Colonic mucosa (tissue), 4 donors: ENCODE results near the gene CCDC50. TPM values are rescaled to one million over a fixed set of nuclear protein-coding genes. Genes with fewer than 3 reads are reported as not detected.

Source experiments
- DNase-seq: peaks from one replicate; pipeline ENCODE4 v3.0.0-alpha.2; 2020
- H3K27ac ChIP-seq: fragments of 200-600 bp; one replicate; pipeline ENCODE4 v1.8.0; 2021
- H3K27me3 ChIP-seq: fragments of 200-600 bp; one replicate; pipeline ENCODE4 v1.8.0; 2021
- H3K36me3 ChIP-seq: fragments of 200-600 bp; one replicate; pipeline ENCODE4 v1.8.0; 2021
- H3K4me1 ChIP-seq: fragments of 200-600 bp; one replicate; pipeline ENCODE4 v1.8.0; 2021; ENCODE audit warnings: mild to moderate bottlenecking
- H3K4me3 ChIP-seq: fragments of 200-600 bp; one replicate; pipeline ENCODE4 v1.8.0; 2021
- H3K9ac ChIP-seq, 2 donors: one replicate each; pipeline ENCODE4 v1.7.0; 2013; ENCODE audit warnings: control low read depth in 2 of 2, low read depth in 2 of 2, low read length in 2 of 2
- H3K9me3 ChIP-seq: fragments of 200-600 bp; one replicate; pipeline ENCODE4 v1.8.0; 2021
- CTCF ChIP-seq: fragments of 200-600 bp; IDR thresholded peaks from one replicate; pipeline ENCODE4 v1.8.0; 2022; ENCODE audit warnings: antibody characterized with exemption, mild to moderate bottlenecking
- intact Hi-C: fragments of 100-400 bp; cut with DNase I; formaldehyde crosslinking; loops from one replicate; pipeline ENCODE4 v1.14.1; 2022
- total RNA-seq, 2 donors: library from RNA; stranded (reverse); fragmentation: NEBNext Ultra II Directional in 1 of 2; extraction: Animal tissue kit (Norgen Biotek cat#: 25700) in 1 of 2; gene quantifications; one replicate each; pipeline ENCODE4 v1.2.1, GENCODE V29; 2021
- donor health status: healthy.
- donor health status: DM: no; HTN: no; CAD: no.
- donor health status: DM: no; HTN: no; CAD: no.

CCDC50 gene
- total RNA-seq, 2 donors from 2014 or later = 33.4 to 53.3 TPM

- no peaks in the 10 kb centered on the region for H3K27me3 ChIP-seq
- no peak for DNase-seq
- no peak overlapping the region for H3K27ac ChIP-seq
- no peak overlapping the region for H3K9ac ChIP-seq
- H3K9me3 ChIP-seq = no peaks in the 10 kb centered on the region
- no peak for TF ChIP-seq CTCF
- no peaks in the 10 kb centered on the region for H3K36me3 ChIP-seq
- no peaks in the 10 kb centered on the region for H3K4me1 ChIP-seq
- intact Hi-C loops = no loop called here
- no peak overlapping the region for H3K4me3 ChIP-seq
These were observed 28.8 kb upstream of the CCDC50 start for GRCh38 chr3:191300422-191300821.

GRCh38 chr3:191301017-191301416, 28.2 kb upstream of the CCDC50 start:
- TF ChIP-seq CTCF = no peak
- Histone ChIP-seq H3K4me3 (no peak overlapping the region), H3K4me1 (no peaks in the 10 kb centered on the region), H3K36me3 (no peaks in the 10 kb centered on the region), H3K27me3 (no peaks in the 10 kb centered on the region), H3K27ac (no peak overlapping the region), H3K9ac (no peak overlapping the region), H3K9me3 (no peaks in the 10 kb centered on the region)
- intact Hi-C loops = no loop called here
- DNase-seq = no peak

GRCh38 chr3:191301782-191302411, 27.3 kb upstream of the CCDC50 start:
- TF ChIP-seq CTCF = no peak
- intact Hi-C loops = no loop called here
- Histone ChIP-seq H3K4me1 (no peaks in the 10 kb centered on the region), H3K4me3 (no peak overlapping the region), H3K27me3 (no peaks in the 10 kb centered on the region), H3K36me3 (no peaks in the 10 kb centered on the region), H3K9me3 (no peaks in the 10 kb centered on the region), H3K27ac (no peak overlapping the region), H3K9ac (no peak overlapping the region)
- no peak for DNase-seq

GRCh38 chr3:191302451-191302850, 26.7 kb upstream of the CCDC50 start:
- Histone ChIP-seq H3K27me3 (no peaks in the 10 kb centered on the region), H3K9me3 (no peaks in the 10 kb centered on the region), H3K4me3 (no peak overlapping the region), H3K4me1 (no peaks in the 10 kb centered on the region), H3K36me3 (no peaks in the 10 kb centered on the region), H3K27ac (no peak overlapping the region), H3K9ac (no peak overlapping the region)
- DNase-seq = no peak
- TF ChIP-seq CTCF = no peak
- intact Hi-C loops = no loop called here

GRCh38 chr3:191303596-191303995, 25.6 kb upstream of the CCDC50 start:
- intact Hi-C loops = no loop called here
- no peak overlapping the region for H3K9ac ChIP-seq

More at GRCh38 chr3:191303596-191303995, 25.6 kb upstream of the CCDC50 start:
- no peak overlapping the region for H3K4me3 ChIP-seq
- no peaks in the 10 kb centered on the region for H3K9me3 ChIP-seq
- H3K27ac ChIP-seq = no peak overlapping the region
- no peak for DNase-seq
- TF ChIP-seq CTCF = no peak
- H3K4me1 ChIP-seq = no peaks in the 10 kb centered on the region
- H3K36me3 ChIP-seq = no peaks in the 10 kb centered on the region
- no peaks in the 10 kb centered on the region for H3K27me3 ChIP-seq
